Astrocyte (in vitro differentiated cells and primary cell): Measurements from ENCODE around the gene SND1.

ENCODE experiments used
- EZH2 ChIP-seq: IDR thresholded peaks from 2 replicates; pipeline ENCODE4 v1.6.1; 2012; ENCODE audit warnings: mild to moderate bottlenecking, low read length, inconsistent platforms; ENCODE audit not compliant: insufficient read depth
- TF ChIP-seq, protein P1 (sequence below): IDR thresholded peaks from 2 replicates; pipeline ENCODE4 v1.5.1; 2011; ENCODE audit warnings: low read depth, mild to moderate bottlenecking, inconsistent platforms, low read length, moderate library complexity; ENCODE audit not compliant: insufficient read depth

DNA sequence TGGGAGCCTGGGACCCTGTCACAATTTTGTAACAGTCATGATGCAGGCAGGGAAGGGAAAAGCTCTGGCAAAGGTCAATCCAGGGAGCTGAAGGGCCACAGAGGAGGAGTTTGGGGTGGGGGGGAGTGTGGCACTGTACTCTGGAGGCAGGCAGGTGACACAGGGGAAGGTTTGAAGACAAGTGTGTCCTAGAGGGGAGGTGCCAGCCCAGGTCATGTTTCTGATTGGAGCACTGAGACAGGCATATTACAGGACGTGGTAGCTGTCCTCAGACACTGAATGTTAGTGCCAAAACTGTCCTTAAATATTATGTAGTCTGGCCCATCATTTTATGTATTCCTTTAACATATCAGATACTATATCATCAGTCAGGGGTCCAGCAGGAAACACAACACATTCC is 454.8 kb downstream of the SND1 start:
- TF ChIP-seq, protein P1, sequence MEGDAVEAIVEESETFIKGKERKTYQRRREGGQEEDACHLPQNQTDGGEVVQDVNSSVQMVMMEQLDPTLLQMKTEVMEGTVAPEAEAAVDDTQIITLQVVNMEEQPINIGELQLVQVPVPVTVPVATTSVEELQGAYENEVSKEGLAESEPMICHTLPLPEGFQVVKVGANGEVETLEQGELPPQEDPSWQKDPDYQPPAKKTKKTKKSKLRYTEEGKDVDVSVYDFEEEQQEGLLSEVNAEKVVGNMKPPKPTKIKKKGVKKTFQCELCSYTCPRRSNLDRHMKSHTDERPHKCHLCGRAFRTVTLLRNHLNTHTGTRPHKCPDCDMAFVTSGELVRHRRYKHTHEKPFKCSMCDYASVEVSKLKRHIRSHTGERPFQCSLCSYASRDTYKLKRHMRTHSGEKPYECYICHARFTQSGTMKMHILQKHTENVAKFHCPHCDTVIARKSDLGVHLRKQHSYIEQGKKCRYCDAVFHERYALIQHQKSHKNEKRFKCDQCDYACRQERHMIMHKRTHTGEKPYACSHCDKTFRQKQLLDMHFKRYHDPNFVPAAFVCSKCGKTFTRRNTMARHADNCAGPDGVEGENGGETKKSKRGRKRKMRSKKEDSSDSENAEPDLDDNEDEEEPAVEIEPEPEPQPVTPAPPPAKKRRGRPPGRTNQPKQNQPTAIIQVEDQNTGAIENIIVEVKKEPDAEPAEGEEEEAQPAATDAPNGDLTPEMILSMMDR = no peak
- no peak for TF ChIP-seq EZH2
